NCI-H2107 (cell line): Measurements from ENCODE around the gene COL25A1.
"Not testable (repeated sequence)": the region's sequence is repeated elsewhere in the genome, so short reads cannot be mapped to it uniquely, and the experiment has no call there.

Source experiments
- DNase-seq: peaks from one replicate; lab custom pipeline; 2025; lab: John Stamatoyannopoulos, UW

The COL25A1 gene

DNA sequence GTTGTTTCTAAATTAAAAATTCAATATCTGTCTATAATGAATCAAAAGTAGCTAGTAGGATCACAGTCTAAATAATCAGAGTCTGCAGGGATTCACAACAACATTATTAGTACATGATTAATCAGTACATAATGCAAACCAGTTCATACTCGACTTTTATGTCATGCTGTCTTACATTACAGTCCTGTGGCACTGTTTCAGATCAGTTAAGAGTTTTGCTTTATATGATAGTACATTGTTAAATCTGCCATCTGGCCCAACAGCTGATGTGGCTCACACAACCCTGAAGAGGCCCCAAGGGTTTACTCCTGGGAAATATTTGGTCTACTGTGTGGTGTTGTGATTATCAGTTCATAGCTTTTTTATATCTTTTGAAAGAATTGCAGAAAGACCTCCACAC, 292.5 kb downstream of the COL25A1 start:
- DNase-seq, result no peak

DNA sequence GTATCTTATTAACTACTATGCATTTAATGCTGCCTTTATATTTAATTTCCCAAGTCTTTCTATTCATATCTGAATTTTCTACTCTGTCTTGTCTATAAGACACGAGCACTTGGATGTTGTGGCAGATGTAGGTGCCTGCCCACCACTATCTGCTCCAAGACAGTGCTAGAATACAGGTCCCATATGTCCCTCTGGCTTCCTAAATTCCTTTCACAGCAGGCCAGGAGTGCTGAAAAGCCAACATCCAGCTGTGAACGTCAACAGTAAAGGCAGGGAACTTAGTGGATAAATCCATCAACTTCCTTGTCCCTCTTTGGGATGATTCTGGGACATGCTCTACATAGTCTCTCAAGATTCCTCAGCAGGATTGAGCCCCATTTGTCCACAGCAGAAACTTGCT, 294.5 kb downstream of the COL25A1 start:
- DNase-seq, result no peak

DNA sequence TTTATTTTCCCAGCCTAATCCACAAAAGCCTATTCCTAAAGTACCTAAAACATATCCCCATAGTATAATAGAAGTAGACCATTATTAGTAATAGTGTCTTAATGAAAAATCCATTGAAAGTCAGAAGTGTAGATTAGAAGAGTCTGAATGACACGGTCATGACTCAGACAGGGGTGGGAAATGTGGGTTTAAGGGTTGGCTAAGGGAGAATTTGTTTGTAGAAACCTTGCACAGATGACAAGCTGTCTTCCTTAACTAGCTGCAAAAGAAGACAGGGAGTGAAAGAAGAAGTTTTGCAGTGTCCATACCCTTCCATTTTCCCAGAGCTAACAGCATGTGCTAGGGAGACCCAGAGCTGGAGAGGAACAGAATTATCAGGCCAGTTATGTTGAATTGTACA, 296.9 kb downstream of the COL25A1 start:
- DNase-seq, result no peak

DNA sequence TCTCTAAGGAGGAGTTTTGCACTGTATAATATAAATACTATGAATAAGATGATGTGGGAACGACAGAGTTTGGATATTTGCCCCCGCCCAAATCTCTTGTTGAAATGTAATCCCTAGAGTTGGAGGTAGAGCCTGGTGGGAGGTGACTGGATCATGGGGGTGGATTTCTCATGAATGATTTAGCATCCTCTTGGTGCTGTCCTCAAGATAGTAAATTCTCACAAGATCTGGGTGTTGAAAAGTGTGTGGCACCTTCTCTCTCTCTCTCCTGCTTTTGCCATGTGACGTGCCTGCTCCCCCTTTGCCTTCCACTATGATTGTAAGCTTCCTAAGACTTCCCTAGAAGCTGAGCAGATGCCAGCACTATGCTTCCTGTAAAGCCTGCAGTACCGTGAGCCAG, 298.0 kb downstream of the COL25A1 start:
- DNase-seq, result no peak

DNA sequence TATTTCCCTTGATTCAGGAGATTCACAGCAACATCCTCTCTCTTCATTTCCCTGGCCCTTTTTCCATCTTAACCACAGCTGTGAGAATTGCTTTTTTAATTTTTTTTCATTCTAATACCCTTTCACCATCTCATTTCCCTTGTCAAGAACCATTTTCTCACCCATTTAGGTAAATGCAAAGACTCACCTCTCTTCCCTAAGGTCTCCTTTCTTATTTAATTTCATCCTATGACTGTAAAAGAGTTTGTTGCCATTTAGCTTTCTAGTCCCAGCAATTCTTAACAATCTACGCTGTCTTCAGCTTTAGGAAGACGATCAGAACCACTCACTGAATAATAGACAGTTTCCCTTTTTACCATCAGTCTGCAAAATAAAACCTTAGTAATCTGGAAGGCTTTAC, 298.5 kb downstream of the COL25A1 start:
- DNase-seq, result no peak

DNA sequence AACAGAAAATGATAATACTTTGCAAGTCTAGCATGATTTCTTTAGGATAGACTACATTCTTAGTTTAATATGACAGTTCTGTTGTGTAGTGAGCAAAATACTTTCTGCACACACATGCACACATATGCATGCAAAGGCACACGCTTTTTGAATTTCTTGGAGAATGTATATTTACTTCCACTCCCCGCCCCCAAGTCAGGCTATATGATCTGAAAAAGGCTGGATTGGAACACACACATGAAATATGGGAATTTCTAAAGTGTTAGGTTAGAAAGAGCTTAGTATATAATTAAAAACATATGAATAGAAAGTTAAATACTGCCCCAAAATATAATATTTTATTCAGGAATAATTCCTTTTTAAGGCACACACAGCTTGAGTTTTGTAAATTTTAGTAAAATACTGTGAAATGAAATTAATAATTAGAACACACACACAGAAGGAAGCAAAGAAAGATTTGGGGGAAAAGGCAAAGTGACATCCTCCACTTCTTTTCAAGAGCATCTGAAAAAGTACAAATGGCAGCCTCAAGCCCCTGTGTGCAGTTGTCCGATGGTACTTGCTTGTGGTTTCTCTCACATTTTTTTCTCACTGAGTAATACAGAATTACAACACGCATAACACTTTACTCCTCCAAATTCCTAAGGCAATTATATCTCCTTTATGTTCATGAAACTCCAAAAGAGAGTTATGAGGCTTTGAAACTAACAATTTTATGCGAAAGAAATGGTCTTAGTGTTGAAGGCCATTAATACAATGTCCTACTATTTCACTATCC, 310.7 kb downstream of the COL25A1 start:
- no peak for DNase-seq

DNA sequence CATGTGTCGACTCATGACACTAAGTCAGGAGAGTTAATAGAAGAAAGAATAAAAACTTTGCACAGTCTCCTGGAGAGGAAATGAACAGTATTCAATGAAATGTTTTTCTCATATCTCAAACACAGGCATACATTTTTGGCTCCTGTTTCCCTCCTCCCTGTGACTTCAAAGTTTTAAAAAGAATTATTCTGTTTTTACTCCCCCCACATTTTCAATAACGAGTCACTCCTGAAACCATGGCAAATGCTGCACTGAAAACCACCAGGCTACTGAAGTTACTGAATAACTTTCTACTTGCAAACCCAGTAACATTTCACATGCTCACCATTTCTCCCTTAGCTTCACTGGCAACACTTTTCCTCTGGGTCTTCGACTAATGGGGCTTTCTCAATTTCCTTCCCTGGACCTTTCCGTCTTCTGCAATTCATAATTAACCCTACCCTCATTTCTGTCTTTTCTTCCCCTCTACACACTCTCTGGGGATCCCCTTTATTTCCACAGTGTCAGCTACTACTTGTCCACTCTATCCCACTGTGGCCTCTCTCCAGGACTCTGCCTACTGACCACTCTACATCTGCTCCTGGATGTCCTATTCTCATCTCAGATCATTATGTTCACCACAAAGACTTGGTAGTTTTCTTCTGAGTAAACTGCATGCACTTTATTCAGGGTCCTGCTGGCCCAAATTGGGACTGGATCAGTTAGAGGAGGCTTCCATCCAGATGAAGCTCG, 313.8 kb downstream of the COL25A1 start:
- no peak for DNase-seq

DNA sequence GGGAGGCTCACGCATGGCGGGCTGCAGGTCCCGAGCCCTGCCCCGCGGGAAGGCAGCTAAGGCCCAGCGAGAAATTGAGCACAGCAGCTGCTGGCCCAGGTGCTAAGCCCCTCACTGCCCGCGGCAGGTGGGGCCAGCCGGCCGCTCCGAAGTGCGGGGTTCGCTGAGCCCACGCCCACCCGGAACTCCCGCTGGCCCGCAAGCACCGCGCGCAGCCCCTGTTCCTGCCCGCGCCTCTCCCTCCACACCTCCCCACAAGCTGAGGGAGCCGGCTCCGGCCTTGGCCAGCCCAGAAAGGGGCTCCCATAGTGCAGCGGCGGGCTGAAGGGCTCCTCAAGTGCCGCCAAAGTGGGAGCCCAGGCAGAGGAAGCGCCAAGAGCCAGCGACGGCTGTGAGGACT, 318.0 kb downstream of the COL25A1 start:
- DNase-seq, result not testable (repeated sequence)

DNA sequence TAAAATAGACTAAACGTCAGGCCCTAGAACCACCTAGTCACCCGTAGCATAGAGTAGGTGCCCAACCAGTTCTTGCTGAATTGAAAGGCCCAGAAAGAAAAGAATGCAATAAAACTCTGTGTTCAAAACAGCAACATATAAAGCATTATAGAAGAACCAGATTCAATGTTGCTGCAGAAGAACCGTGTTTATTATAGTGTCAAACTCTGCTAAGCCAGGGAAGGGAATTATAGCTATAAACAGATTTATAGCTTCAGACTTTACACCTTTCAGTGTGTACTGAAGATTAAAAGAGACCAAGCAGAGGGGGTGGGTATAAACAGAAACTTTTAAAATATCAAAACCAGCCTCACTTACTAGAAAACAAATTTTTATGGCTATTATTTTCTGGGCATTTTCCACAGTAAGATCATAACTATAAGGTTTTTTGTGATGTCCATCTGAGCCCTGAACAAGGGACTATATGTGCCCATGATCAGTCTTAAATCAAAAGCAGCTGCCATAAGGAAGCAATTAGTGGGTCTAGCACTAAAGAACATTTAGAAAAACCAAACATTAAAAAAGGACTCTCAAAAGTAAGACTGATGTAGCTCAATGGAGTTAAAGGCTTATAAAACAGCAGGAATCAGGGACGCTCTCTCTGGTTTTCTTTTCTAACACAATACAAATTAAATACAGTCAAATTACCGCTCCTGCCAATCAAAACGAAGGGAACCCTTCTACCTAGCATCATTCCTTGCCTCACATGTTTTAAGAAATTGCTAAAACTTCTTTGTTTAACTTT, 319.9 kb downstream of the COL25A1 start:
- no peak for DNase-seq

DNA sequence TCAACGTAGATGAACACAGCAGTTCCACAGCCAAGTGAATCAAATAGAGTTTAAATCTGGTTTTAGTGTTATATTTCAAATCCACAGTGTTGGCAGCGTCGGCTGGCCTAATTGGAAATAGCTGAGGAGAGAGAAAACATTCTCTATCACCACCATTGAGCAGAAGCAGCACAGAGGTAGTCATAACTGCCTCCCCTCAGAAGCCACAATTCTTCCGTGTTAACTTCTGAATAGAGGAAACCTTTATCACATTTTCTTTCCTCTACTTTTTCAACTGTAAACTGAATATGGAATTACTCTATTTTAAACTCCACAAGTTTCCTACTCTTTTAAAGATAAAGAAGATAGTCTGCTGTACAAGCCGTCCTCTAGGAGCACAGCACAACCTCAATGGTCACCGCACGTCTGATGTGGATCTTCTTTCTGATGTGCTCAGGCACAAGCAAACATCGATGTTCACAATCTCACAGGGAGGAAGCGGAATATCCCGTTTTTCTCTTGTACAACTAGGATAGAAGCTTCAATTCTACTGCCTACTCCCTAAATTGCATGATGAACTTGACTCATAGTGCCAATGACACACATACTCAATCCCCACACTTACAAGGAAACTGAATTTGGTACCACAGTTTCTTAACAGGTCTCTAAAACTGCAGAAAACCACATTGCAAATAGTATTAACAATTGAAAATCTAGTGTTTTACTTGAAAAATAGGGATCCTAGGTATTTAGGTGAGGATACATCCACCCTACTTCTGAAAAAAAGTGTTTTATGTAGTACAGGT, 321.8 kb downstream of the COL25A1 start:
- DNase-seq, result no peak

DNA sequence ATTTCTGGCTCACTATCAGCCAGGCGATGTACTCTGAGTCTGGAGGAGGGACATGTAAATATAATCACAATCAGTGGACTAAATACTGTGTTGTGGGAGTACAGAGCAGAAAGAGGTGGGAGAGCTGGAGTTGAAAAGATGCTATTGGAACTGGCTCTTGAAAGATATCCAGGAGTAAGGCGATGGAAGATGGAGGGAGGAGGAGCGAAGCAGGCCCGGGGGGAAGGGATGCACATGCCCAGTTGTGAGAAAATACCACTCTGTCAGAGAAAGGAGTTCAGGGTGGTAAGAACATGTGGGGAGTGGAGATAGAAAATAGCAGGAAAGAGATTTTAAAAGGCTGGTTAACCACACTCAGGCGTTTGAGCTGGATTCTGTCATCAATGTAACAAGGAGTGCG, 322.7 kb downstream of the COL25A1 start:
- no peak for DNase-seq

DNA sequence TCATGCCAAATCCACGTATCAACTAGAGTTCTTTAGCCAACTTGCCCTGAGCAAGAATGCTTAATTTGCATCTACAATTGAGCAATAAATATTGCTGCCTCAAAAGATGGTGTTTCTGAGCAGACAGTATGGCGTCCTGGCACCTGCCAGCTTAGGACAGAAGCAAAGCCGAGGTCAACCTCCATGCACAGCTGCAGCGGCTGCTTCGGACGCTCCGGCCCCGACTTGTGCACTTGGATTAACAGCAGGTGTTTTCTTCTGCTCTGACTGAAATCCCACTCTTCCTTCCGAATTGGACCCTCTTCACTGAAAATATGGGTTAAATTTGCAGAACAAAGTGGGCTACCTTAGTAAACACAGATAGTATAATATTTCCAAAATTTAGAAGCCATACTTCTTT, 324.4 kb downstream of the COL25A1 start:
- DNase-seq, result no peak

DNA sequence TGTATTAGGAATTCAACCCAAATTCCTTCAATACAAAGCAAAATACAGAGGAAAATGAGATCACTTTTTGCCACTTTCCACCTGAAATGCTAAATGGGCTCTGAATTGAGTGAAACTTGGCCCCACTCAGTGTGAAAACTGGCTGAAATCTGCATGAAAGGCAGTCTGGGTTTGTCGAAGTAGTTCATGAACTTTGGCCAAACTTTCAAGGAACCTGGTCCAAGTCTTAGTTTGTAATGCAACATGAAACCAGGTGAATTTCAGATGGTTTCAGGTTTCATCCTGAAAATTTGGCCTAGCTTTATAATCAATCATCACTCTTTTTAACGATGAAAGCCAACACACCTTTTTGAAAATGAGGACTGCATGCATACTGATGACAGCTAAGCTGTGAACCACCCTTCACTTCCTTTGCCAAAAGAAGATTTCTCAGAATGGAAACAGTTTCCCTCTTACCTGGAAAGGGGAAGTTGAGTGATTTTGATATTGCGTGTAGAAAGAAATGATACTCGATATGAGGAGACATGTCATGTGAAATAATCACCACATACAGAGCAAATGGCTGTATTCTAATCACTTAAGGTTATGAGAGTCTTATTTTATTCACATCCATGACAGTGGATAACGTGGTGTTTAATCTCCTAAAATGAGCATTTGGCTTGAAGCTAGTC, 329.7 kb downstream of the COL25A1 start:
- DNase-seq, result no peak

DNA sequence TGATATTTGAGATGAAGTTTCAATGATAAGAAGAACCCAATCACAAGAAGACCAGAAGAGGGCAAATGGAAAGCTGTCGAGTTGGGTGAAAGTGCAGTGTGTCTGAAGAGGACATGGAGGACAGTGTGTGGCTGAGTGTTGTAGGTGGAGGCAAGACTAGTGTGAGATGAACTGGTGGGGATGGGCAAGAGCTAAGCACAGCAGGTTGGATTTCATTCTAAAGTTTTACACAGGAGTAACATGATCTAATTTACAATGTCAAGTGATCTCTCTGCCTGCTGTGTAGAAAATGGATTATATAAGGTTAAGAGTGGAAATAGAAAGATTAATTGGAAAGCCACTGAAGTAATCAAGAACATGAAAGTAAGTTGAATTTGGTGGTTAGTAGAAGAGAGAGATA, 331.0 kb downstream of the COL25A1 start:
- DNase-seq, result no peak

DNA sequence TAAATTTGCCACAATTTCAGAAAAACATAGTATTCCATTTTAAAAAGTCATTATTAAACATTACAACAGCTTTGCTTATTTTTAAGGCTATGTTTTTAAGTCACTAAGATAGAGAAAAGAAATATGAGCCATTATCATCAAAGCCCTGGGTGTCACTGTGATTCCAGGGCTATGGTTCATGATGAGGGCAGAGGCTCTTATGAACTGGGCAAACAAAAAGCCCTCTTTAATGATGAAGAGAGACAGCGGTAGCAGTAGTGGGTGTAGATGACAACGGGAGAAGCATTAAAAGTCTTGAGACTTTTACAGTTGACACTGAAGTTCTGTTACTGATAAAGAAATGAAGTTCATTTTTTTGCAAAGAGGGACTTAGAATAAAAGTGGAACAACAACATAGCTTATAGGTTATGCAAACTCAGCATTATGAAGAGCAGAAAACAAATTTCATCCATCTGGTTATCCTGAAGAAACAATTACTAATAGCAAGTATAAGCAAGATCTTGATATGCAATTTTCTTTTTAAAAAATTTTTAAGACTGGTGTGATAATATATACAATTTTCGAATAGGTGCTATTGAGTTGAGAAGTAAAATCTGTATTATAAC, 336.9 kb downstream of the COL25A1 start:
- no peak for DNase-seq

DNA sequence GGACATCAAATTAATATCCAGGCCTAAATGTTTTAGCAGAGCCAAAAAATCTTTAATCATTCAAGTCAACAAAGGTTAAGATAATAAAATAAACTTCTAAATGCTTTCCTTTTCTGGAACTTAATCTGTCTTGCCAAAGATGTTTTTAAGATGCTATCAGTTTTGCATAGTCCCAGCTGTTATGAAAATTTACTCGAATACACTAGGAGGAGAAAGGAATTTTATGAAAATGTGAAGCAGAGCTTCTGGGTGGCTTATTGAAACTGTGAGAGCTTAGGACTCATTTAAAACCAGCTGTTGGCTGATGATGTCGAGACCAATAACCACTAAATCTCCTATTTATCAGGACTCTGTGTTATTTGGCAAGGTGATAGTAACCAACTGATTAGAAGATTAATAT, 337.4 kb downstream of the COL25A1 start:
- no peak for DNase-seq

DNA sequence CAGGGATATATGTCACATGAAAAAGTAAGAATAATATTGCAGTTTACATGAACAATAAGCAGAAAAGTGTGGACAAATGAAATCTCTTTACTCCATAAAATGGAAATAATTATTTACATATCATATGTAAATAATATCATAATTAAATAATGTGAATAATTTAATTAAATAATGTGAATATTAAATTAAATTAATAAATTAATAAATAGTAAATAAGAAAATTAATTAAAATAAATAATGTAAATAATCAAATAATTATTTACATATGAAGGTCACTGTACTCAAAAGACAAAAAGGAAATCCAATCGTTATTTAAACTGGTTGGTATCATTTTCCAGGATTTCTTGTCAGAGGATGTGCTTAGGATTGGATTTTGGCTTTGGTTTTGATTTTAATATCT, 338.5 kb downstream of the COL25A1 start:
- no peak for DNase-seq

DNA sequence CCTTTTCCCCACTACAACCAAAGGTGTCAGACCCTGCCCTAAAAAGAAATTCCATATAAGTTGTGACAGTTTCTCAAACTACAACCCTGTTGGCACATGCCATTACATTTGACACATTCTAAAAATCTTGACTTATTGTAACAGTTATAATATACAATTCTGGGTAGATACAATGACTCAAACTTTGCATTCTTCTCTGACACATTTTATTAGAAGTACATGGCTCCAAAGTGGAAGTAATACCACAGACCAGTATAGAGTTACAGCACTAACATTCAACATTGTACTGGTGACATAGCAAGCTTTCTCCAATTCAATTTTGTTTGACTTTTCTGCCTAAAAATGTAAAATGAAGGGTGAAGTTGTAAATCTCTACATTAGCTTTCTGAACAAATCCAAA, 343.0 kb downstream of the COL25A1 start:
- DNase-seq, result no peak

DNA sequence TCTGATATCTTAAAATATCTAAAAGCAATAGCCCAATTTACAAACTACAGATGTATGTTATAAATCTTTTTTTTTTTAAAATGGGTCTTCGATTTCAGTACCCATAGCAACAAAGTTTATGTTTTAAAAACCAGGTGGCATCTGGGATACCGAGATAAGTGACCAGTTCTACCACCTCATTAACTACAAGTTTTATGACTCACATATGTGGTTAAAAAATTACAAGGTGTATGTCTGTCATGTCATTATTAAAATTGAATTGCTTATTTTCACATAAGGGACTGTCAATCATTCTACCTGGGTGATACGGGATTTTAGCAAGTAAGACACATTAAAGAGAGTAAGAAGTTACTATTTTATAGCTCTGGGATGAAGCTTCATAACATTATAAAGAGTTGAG, 347.6 kb downstream of the COL25A1 start:
- no peak for DNase-seq

DNA sequence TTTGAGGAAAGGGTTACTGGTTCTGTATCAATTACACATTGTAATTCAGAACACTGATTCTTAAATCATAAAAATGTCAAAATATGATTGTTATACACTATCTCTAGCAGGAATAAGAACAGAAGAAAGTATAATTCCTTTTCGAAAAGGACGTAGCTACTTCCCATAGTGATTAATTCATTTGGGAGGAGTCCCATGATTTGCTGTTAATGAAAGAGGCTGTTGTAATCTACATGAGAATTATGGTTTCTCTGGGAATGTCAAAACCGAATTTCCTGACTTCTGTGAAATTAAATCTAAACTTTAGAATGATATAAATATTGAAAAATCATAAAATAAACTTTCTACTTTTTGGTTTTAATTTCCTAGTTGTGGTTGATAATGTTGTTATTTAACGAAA, 348.5 kb downstream of the COL25A1 start:
- no peak for DNase-seq
